HG03378 (cell line): Measurements from ENCODE around the gene PICK1.
"Not testable (repeated sequence)": the region's sequence is repeated elsewhere in the genome, so short reads cannot be mapped to it uniquely, and the experiment has no call there.

Source experiments
- ATAC-seq: cut with Tn5 transposase; IDR thresholded peaks from one replicate; pipeline ENCODE4 v1.9.1; 2021; ENCODE audit warnings: mild to moderate bottlenecking, moderate library complexity; ENCODE audit not compliant: unreplicated experiment

Gene PICK1

DNA sequence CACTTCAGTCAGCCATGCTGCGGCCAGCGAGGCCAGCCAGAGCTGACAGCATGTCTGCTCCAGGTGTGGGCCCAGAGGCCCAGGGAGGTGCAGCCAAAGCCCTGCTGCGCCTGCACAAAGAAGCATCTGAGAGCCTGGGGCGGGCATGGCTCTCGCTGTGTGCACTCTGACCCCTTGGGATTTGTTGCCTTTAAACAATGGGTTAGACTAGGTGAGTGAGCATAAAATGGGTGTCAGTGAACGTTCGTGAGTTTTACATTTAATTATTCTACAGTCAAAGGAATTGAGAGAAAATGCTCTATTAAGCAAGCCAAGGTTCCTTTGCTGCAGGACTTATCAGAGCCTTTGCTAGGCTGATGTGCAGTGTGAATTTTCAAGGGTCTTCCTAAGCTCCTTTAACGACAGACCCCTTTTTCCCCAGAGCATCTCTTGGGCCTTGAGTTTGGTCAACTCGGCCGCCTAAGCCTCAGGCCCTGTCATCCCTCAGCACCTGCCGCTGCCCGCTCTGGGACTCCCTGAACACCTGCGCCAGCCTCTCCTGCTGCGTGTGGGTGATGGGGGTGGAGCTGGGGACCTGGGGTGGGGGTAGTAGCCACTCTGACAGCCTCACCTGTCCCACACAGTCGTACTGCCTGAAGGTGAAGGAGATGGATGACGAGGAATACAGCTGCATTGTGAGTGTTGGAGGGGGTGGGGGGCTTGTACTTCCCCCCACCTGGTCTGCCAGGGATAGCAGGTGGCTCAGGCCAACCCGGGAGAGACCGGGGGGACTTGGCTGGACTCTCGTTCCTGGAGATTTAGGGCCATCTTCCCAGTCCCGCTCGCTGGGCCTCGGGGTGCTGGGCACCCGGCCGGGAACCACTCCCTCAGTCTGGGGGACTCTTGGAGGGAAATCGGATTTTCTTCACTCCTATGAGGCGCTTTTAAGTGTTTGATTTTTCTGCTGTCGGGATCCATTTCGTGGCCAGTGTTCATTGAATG lies 16.2 kb downstream of the PICK1 start:
- ATAC-seq = no peak

DNA sequence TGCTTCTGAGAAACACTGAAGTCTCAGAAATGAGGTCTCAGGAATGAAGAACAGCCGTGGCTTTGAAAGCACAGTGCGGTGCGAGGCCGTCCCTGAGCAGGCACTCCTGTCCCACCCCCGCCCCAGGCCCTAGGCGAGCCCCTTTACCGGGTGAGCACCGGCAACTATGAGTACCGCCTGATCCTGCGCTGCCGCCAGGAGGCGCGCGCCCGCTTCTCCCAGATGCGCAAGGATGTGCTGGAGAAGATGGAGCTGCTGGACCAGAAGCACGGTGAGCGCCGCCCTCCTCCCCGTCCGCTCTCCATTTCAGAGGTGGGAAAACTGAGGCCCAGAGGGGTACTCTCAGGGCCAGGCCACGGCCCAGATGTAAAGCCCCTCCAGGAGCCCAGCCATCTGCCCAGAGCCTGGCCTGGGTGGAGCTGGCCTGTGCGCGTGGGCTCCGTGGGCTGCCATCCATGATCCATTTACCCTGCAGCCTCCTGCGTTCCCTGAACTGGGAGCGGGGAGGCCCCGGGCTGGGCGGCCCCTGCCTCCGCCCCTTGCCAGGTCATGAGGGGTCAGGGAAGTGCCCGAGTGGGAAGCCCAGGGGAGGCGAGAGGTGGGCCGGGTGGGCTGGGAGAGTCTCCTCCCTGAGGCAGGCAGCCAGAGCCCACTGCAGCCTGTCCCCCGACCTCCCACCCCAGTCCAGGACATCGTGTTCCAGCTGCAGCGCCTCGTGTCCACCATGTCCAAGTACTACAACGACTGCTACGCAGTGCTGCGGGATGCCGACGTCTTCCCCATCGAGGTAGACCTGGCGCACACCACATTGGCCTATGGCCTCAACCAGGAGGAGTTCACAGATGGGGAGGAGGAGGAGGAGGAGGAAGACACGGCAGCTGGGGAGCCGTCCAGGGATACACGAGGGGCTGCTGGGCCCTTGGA lies 17.2 kb downstream of the PICK1 start:
- no peak for ATAC-seq

DNA sequence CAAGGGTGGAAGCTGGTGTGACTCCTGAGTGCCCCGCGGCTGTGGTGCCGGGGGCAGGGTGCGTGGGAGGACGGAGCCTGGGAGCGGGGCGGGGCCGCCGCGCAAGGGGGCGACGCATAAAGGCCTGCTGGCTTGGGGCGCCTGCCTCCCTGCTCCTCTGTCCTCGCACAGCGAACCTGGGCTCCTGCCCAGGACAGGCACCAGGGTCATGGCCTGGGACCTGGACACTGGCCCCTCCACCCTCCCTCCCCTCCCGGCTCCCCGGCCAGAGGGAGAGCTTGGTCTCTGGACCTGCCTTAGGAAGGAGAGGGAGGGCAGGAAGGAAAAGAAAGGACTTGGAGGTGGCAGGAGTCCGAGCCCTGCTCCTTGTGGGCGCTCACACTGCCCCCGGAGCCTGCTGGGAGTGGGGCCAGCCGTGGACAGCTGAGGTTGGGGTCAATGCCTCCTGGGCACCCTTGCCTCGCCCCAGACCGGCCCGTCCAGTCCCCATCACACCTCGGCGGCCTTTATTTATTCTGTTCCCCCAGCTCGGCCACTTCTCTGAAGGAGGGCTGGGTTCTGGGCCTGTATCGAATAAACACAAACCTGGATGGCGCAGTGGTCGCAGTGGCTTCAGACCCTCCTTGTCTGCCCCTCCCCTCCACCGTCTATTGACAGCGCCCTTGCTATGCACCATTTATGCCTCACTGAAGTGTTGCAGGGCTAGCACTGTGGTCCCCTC lies 18.1 kb downstream of the PICK1 start:
- ATAC-seq = no peak

DNA sequence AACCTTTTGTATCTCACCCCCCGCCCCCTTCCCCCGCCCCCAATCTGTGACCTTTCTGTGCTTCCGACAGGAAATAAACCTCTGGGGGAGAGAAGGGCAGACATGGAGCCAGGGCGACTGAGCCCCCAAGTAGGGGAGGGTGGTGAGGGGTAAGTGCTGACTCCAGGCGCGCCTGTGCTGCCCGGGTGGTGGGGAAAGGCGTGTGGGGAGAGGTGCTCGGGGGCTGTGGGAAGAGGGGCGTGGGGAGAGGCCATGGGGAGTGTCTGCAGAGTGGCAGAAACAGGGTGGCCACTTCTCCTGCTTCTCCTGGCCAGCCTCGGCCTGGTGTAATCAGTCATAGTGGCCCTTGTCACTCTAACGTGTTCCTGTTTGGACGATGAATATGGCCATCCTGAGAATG lies 18.8 kb downstream of the PICK1 start:
- no peak for ATAC-seq

DNA sequence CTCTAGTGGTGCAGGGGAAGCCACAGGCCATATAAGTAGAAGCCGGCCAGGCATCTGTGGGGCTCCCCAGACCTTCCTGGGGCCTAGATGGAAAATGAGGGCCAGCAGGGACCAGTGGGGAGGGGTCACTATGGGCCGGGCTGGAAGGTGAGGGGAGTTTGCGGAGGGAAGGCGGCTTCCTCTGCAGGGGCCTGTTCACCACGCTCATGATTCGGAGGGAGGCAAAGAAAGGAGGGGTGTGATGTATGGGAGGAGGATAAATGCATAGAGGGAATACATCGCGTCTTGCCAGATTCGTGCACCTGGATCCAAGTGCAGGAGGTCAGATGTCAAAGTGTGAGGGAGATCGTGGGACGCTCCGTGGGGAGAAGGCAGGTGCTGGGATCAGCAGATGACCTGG lies 19.9 kb downstream of the PICK1 start:
- ATAC-seq = no peak

DNA sequence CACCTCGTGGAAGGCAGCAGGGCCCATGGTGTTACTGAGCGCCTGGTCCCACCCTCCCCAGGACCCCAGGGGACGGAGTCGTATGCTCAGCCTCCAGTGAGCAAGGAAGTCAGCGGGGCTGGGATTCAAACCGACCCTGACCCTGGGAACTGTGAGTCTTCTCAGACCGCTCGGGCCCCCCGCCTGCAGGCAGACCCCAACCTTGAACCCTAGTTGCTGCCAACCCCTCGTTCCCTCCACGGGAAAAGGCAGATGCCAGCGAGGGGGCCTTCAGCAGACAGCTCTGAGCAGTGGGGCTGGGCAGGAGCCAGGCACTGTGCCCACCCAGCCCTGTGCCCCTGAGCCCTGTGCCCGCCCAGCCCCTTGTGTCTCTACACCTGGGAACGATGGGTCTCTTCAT lies 20.4 kb downstream of the PICK1 start:
- no peak for ATAC-seq

DNA sequence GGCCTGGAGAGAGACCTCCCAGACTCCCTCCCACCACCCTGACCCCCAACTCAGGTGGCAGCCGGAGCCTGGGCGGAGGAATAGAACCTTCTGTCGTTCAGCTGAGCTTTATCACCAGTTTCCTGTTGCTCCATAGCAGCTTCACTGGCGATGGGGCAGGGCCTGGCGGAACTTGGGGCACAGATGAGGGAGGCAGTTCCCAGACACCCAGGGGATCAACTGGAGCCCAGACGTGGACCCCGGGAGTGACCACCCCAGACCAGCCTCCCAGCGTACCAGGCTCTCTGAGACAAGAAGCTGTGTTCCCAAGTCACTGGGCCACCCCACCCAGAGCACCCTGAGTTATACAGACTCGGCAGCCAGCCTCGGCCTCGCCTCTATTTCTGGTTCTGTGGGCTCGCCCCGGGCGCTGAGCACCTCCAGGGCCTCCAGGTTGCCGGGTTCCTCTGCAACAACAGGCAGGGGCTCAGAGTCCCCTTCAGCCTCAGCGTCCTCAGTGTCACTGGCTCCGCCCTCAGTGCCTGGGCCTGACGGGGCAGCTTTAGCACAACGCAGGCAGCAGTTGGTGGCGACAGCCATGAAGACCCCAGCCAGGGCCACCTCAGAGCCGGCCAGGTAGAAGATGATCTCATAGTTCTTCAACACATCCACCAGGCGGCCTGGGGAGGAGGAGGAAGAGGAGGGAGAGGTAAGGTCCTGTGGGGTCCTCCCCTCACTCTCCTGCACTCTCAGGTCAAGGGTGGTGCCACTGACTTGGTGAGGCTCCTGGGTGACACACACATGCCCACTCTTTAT lies 21.0 kb downstream of the PICK1 start:
- no peak for ATAC-seq

DNA sequence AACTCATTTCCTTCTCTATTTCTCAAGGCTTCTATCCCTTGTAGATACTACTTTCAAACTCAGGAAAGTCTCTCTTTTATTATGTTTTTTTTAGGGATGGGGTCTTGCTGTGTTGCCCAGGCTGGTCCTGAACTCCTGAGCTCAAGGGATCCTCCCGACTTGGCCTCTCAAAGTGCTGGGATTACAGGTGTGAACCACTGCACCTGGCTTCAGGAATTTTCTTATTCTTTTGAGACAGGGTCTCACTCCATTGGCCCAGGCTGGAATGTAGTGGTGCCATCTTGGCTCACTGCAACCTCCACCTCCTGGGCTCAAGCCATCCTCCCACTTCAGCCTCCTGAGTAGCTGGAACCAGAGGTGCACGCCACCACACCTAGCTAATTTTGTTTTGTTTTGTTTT lies 22.0 kb downstream of the PICK1 start:
- ATAC-seq = not testable (repeated sequence)

DNA sequence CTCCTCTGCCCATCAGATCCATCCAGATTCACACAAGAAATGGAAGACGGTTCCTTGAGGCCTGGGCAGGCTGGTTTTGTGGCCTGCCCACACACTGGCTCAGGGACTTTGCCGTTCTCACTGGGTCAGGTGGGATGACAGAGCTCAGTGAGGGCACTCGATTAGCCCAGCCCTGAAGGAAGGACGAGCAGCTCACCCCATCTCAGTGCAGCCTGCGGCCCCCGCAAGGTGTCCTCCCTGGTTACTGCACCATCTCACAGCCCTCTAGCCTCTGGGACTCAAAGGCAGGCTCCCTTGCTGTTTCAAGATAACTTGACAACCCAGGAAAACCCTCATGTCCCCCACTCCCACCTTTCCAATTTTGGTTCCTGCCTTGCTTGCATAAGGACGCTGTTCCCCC lies 22.6 kb downstream of the PICK1 start:
- no peak for ATAC-seq

DNA sequence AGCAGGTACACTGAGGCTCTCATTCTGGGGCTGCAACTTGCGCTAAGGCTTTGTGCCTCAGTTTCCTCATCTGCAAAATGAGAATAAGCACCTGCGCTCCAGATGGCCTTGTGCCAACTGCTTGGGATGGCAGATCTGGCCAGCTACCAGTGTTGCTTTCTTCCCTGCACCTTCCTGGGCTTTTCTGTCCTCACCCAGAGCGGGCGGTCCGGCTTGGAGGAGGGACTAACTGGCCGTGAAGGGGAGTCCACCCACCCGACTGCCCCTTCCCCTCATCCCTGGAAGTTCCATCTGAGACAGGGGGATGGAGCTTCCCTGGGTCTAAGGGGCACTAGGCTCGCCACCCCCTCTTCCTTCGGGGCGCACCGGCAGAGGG lies 23.3 kb downstream of the PICK1 start:
- ATAC-seq = no peak

DNA sequence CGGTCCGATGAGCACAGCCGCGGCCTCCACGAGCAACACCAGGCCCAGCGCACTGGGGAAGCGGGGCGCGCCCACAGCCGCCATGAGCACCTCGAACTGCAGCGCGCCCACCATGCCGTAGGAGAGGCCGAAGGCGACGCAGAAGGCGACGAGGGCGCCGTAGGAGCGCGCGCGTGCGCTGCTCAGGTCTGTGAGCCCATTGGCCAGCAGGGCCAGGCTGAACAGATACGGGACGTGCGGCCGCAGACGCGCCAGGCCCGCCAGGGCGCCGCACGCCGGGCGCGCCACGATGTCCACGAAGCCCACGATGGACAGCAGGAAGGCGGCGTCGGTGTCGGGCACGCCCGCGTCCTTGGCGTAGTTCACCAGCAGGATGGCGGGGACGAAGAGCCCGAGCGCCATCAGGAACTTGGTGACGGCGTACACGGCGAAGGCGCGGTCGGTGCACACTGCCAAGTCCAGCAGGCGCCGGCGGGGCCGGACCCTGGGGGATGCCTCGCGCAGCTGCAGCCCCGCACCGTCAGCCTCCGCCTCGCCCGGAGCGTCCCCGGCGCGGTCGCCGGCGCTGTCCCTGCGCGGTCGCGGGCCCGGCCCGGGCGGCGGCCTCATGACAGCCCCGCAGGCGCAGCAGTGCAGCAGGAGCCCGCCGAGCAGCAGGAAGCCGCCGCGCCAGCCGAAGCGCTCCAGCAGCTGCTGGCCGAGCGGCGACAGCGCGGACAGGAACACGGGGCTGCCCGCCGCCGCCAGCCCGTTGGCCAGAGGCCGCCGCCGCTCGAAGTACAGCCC lies 23.8 kb downstream of the PICK1 start:
- ATAC-seq = no peak

DNA sequence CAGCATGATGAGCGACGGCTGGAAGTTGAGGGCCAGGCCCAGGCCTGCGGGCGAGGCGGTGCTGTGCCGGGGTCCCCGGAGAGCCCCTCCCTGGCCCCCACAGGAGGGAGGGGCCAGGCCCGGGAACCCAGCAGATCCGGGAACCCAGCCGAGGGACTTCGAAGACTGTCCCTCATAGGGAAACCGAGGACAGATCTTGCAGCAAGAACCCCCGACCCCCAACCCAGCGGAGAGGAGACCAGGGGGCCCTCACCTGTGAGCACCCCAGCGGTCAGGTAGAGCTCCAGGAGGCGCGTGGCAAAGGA lies 24.4 kb downstream of the PICK1 start:
- no peak for ATAC-seq

DNA sequence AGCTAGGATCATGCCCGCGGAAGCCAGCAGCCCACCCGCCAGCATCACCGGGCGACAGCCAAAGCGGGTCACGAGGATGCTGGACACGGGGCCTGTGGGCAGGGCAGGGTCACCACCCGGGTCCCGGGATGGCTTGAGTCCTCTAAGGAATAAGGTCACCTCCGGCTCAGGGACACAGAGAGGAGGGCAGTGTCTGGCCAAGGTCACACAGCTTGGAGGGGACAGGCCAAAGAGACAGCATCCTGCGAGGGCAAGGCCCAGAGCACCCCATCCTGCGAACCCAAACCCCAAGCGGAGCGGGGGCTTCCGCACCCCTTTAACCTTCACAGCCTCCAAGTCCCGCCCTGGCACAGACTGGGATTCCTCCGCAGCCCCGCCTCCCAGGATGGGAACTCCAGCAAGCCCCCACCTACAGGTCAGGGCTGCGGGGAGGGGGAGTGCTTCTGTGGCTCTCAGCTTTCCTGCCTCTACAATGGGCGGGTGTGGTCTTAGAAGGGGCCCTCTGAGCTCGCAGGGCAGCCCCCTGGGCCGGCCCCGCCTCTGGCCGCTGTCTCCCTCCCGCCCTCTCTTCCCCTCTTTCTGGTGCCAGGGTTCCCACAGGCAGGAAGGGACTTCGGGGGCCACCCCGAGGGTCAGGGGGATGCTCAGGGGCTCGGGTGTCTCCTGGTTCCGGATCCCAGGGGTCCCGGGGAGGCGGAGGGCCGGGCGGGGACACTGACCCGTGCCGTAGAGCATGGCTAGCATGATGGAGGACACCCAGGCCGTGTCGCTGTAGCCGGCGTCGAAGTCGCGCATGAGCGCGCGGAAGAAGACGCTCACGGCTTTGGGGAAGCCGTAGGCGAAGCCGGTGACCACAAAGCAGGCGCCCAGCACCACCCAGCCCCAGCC lies 25.0 kb downstream of the PICK1 start:
- no peak for ATAC-seq

DNA sequence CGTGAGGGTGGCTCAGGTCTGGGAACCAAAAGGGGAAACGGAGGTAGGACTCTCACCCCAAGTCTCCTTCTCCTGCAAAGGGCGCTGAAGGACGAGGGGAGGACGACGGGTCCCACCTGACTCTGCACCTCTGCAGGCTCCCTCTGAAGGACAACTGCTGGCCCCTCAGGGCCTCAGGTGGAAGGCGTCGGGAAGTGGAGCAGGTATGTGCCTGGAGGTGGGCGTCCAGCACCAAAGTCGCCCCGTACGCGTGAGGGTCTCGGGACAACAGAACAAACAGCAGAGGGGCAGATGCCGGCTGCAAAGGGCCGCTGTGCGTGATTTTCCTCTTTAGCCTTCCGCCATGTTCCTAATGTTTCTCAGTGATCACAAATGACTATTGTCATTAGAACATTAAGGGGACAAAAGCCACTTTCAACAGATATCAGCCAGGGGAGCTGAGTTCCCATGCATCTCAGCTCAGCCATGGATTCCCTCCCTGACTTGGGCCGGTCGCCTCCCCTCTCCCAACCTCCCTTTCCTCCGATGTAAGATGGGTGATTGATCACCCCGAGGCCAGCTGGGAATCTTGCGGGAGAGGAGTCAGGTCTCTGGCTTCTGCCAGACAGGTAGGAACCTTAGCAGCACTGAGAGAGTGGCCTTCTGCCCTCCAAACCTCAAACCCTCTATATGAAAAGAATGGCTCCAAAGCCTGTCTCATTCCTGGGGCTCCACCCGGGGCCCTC lies 25.9 kb downstream of the PICK1 start:
- no peak for ATAC-seq

DNA sequence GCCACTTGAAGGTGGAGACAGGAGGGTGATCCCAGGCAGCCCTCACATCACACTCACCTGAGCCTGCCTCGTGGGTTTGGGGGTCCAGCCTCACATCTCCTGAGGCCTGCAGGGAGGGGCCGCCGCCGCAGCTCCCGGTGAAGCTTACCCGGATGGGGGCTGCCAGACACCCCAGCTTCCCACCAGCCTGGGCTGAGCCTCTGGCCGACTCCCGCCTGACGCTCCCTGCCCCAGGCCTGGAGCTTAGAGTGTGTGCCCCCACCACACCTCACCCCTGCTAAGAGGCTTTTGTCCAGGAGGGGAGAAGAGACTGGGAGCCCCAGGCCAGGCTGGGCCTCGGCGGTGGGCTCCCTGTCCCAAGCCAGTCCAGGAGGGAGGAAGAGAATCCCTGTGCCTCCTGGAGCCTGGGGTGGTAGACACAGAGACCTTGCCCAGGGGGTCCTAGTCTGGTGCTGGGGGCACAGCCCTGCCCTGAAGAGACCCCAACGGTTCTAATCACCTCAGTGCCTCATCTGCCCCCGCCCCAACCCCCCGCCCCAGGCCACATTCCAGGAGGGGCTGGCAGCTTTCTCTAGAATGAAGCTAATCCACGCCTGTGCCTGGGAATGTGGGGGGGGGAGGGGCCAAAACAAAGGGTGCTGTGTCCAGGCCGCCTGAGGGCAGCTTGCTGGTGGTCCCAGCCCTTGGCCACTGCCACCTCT lies 26.9 kb downstream of the PICK1 start, which contains the start of gene SLC16A8:
TSS of gene SLC16A8 (minus strand) at position 254 of the 701 bp plus-strand sequence. CDS start 1,311 bp downstream, outside the sequence.
- ATAC-seq = no peak

DNA sequence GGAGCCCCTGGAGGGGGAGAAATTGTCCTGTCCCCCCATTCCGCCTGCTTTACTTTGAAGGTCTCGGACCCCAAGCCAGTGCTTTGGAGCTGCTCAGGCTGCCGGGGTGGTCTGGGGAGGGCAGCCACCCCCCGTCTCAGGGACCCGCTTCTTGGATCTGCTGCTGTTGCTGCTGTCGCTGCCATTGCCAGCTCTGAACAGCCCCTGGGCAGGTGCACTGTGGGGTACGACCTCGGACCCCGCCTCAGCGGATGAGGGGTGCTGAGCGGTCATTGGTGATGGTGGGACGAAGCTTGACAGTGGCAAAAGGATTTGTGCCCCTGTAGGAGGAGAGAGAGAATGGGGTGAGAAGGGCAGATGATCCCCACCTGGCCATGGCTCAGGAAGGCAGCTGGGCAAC lies 27.9 kb downstream of the PICK1 start:
- no peak for ATAC-seq

DNA sequence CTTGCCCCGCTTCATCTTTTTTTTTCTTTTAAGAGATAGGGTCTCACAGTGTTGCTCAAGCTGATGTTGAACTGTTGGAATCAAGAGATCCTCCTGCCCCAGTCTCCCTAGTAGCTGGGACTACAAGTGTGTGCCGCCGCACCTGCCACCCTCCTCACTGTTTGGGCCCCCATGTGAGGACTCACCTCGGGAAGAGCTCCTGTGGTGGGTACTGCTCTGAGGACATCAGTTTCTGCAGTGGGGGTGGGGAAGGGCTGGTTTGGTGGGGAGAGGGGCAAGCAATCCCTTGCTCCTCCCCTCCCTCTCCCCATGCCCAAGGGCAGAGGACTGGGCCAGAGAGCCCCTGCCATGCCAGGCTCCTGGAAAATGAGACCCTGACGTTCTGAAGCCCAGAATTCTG lies 28.3 kb downstream of the PICK1 start:
- no peak for ATAC-seq
